CD14-positive monocyte (primary cell): Measurements from ENCODE around the gene SLC4A4. TPM values are rescaled to one million over a fixed set of nuclear protein-coding genes. Genes with fewer than 3 reads are reported as not detected.

Experiments used
- DNase-seq, 3 donors: peaks; one replicate each; pipeline ENCODE4 v3.0.0-alpha.2; 2011 to 2022
- H2AFZ ChIP-seq: 2 replicates; pipeline ENCODE4 v1.6.0; 2012; ENCODE audit warnings: mild to moderate bottlenecking, low read depth, low read length, inconsistent platforms; ENCODE audit not compliant: insufficient read depth, poor library complexity, severe bottlenecking
- H3K27ac ChIP-seq, 2 donors: 1 replicate in 1 of 2; 2 replicates in 1 of 2; pipeline ENCODE4 v1.5.1; 2012 to 2013; ENCODE audit warnings: low read length in 2 of 2, control low read depth in 1 of 2, inconsistent platforms in 1 of 2, low read depth in 1 of 2, mild to moderate bottlenecking in 1 of 2
- H3K27me3 ChIP-seq, 2 donors: one replicate each; pipeline versions ENCODE4 v1.6.0 to v1.6.1; 2011 to 2013; ENCODE audit warnings: low read length in 2 of 2; ENCODE audit not compliant: control insufficient read depth in 2 of 2, insufficient read depth in 2 of 2
- H3K36me3 ChIP-seq, 2 donors: replicated peaks in 1 of 2; 1 replicate in 1 of 2; 2 replicates in 1 of 2; pipeline versions ENCODE4 v1.5.1 to v1.6.1; 2012 to 2013; ENCODE audit warnings: low read length in 2 of 2, control low read depth in 1 of 2, inconsistent platforms in 1 of 2, mild to moderate bottlenecking in 1 of 2; ENCODE audit not compliant: insufficient read depth in 2 of 2, control insufficient read depth in 1 of 2
- H3K4me1 ChIP-seq, 2 donors: 1 replicate in 1 of 2; 2 replicates in 1 of 2; pipeline versions ENCODE4 v1.5.1 to v1.6.1; 2012 to 2013; ENCODE audit warnings: low read length in 2 of 2, control low read depth in 1 of 2, inconsistent platforms in 1 of 2, mild to moderate bottlenecking in 1 of 2, moderate library complexity in 1 of 2; ENCODE audit not compliant: insufficient read depth in 2 of 2, control insufficient read depth in 1 of 2
- H3K4me2 ChIP-seq: replicated peaks from 2 replicates; pipeline ENCODE3; 2012; ENCODE audit warnings: low read length, moderate library complexity, mild to moderate bottlenecking; ENCODE audit not compliant: poor library complexity, severe bottlenecking; ENCODE audit errors: extremely low read depth
- H3K4me3 ChIP-seq, 3 experiments: fragments of 200-600 bp in 1 of 3; sonication (generic) in 1 of 3; replicated peaks in 1 of 3; 1 replicate in 2 of 3; 2 replicates in 1 of 3; pipeline ENCODE4 v1.5.1; 2011 to 2013; ENCODE audit warnings: low read length in 3 of 3, mild to moderate bottlenecking in 3 of 3, control low read depth in 2 of 3, low read depth in 2 of 3, inconsistent platforms in 1 of 3, moderate library complexity in 1 of 3
- H3K79me2 ChIP-seq: 2 replicates; pipeline ENCODE4 v1.6.0; 2012; ENCODE audit warnings: mild to moderate bottlenecking, control low read depth, inconsistent platforms, low read length, moderate library complexity; ENCODE audit not compliant: insufficient read depth
- H3K9ac ChIP-seq: 2 replicates; pipeline ENCODE4 v1.6.0; 2017; ENCODE audit warnings: low read length, mild to moderate bottlenecking; ENCODE audit not compliant: insufficient read depth, poor library complexity, severe bottlenecking
- H3K9me3 ChIP-seq, 2 donors: replicated peaks in 1 of 2; 1 replicate in 1 of 2; 2 replicates in 1 of 2; pipeline versions ENCODE4 v1.5.1 to v1.6.1; 2012 to 2013; ENCODE audit warnings: low read length in 2 of 2, control low read depth in 1 of 2; ENCODE audit not compliant: control insufficient read depth in 1 of 2, insufficient read depth in 1 of 2
- H4K20me1 ChIP-seq: 2 replicates; pipeline ENCODE4 v1.6.0; 2012; ENCODE audit warnings: mild to moderate bottlenecking, low read length, control low read depth, moderate library complexity; ENCODE audit not compliant: insufficient read depth
- H3K27ac Mint-ChIP-seq, 7 donors: one replicate each; pipeline ENCODE4 v1.8.0; 2020; ENCODE audit warnings: mild to moderate bottlenecking in 7 of 7, mixed read lengths in 7 of 7, moderate library complexity in 6 of 7, inconsistent platforms in 2 of 7
- H3K27me3 Mint-ChIP-seq, 3 donors: one replicate each; pipeline ENCODE4 v1.8.0; 2021 to 2022; ENCODE audit warnings: low read depth in 3 of 3, mild to moderate bottlenecking in 3 of 3, mixed read lengths in 3 of 3, moderate library complexity in 3 of 3, inconsistent platforms in 1 of 3
- H3K36me3 Mint-ChIP-seq, 2 donors: one replicate each; pipeline ENCODE4 v1.8.0; 2020; ENCODE audit warnings: mixed read lengths in 2 of 2, inconsistent platforms in 1 of 2, mild to moderate bottlenecking in 1 of 2
- H3K4me1 Mint-ChIP-seq: one replicate; pipeline ENCODE4 v1.8.0; 2020; ENCODE audit warnings: mild to moderate bottlenecking, mixed read lengths
- H3K4me3 Mint-ChIP-seq, 2 donors: one replicate each; pipeline ENCODE4 v1.8.0; 2020; ENCODE audit warnings: mild to moderate bottlenecking in 2 of 2, mixed read lengths in 2 of 2, moderate library complexity in 1 of 2
- H3K9me3 Mint-ChIP-seq, 7 donors: one replicate each; pipeline ENCODE4 v1.8.0; 2020 to 2022; ENCODE audit warnings: mixed read lengths in 7 of 7, mild to moderate bottlenecking in 6 of 7, moderate library complexity in 6 of 7, inconsistent platforms in 2 of 7
- WGBS: methylation state at CpG from one replicate; pipeline ENCODE4 v1.1.5; 2013; ENCODE audit warnings: missing lambda C conversion rate; ENCODE audit not compliant: insufficient coverage; 5-methylcytosine and 5-hydroxymethylcytosine counted together
- intact Hi-C, 2 donors: fragments of 100-400 bp; cut with micrococcal nuclease; formaldehyde crosslinking; loops; one replicate each; pipeline versions ENCODE4 v1.15.0 to v1.15.1; 2023
- polyA plus RNA-seq, 3 donors: library from polyadenylated mRNA; depleted of rRNA in 1 of 3; unstranded in 2 of 3; stranded (reverse) in 1 of 3; fragments of 300-500 nt in 2 of 3; fragments of >200 nt in 1 of 3; fragmentation: Illumina TruSeq in 2 of 3; gene quantifications; 1 replicate in 2 of 3; 2 replicates in 1 of 3; pipeline ENCODE4 v1.2.3, GENCODE V29; 2012 to 2021
- TF ChIP-seq, protein P1 (sequence below): fragments of 200-600 bp; IDR thresholded peaks from one replicate; pipeline ENCODE4 v1.8.0; 2022; ENCODE audit warnings: antibody characterized with exemption, mild to moderate bottlenecking

The SLC4A4 gene
- polyA plus RNA-seq, 3 donors, result 0.03 TPM; not detected in 2

GRCh38 chr4:71607109-71607508, 268.3 kb downstream of the SLC4A4 start:
- Histone ChIP-seq H3K4me1 (no peaks in the 10 kb centered on the region), H3K9me3 (peaks cover 0 to 4% of the 10 kb centered on the region in 2 donors), H3K4me2 (no peak overlapping the region), H3K27ac (no peak overlapping the region), H3K4me3 (no peak overlapping the region), H4K20me1 (no peaks in the 10 kb centered on the region), H3K27me3 (no peaks in the 10 kb centered on the region), H2AFZ (no peak overlapping the region), H3K79me2 (no peaks in the 10 kb centered on the region), H3K9ac (no peak overlapping the region), H3K36me3 (no peaks in the 10 kb centered on the region)
- H3K36me3 Mint-ChIP-seq, result no peaks in the 10 kb centered on the region
- H3K27ac Mint-ChIP-seq, result no peak overlapping the region
- WGBS, result 58% methylated on average over 2 of the region's 5 CpGs
- no peaks in the 10 kb centered on the region for H3K27me3 Mint-ChIP-seq
- H3K9me3 Mint-ChIP-seq, result peaks cover 0 to 12% (median 5%) of the 10 kb centered on the region in 7 donors
- no peak overlapping the region for H3K4me3 Mint-ChIP-seq
- H3K4me1 Mint-ChIP-seq, result no peaks in the 10 kb centered on the region
- TF ChIP-seq, protein P1, sequence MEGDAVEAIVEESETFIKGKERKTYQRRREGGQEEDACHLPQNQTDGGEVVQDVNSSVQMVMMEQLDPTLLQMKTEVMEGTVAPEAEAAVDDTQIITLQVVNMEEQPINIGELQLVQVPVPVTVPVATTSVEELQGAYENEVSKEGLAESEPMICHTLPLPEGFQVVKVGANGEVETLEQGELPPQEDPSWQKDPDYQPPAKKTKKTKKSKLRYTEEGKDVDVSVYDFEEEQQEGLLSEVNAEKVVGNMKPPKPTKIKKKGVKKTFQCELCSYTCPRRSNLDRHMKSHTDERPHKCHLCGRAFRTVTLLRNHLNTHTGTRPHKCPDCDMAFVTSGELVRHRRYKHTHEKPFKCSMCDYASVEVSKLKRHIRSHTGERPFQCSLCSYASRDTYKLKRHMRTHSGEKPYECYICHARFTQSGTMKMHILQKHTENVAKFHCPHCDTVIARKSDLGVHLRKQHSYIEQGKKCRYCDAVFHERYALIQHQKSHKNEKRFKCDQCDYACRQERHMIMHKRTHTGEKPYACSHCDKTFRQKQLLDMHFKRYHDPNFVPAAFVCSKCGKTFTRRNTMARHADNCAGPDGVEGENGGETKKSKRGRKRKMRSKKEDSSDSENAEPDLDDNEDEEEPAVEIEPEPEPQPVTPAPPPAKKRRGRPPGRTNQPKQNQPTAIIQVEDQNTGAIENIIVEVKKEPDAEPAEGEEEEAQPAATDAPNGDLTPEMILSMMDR, result no peak
- DNase-seq, result no peak
- intact Hi-C loops, result no loop called here

- TF ChIP-seq, protein P1, result no peak
- Histone ChIP-seq H3K36me3 (no peaks in the 10 kb centered on the region), H3K79me2 (no peaks in the 10 kb centered on the region), H3K4me1 (no peaks in the 10 kb centered on the region), H3K27ac (no peak overlapping the region), H4K20me1 (no peaks in the 10 kb centered on the region), H3K27me3 (no peaks in the 10 kb centered on the region), H2AFZ (no peak overlapping the region), H3K4me2 (no peak overlapping the region), H3K4me3 (no peak overlapping the region), H3K9ac (no peak overlapping the region), H3K9me3 (peaks cover 0 to 4% of the 10 kb centered on the region in 2 donors)
- peaks cover 0 to 9% (median 5%) of the 10 kb centered on the region in 7 donors for H3K9me3 Mint-ChIP-seq
- H3K27ac Mint-ChIP-seq, result no peak overlapping the region
- intact Hi-C loops, result no loop called here
- H3K4me3 Mint-ChIP-seq, result no peak overlapping the region
- H3K27me3 Mint-ChIP-seq, result no peaks in the 10 kb centered on the region
- no peak for DNase-seq
- no peaks in the 10 kb centered on the region for H3K36me3 Mint-ChIP-seq
- no CpG with 5 or more reads among the region's 3 CpGs for WGBS
- no peaks in the 10 kb centered on the region for H3K4me1 Mint-ChIP-seq
Observed at GRCh38 chr4:71607780-71608677, 269.2 kb downstream of the SLC4A4 start.
